Sigmoid colon (tissue), 7 donors: ENCODE data around the gene SULF2. TPM values are rescaled to one million over a fixed set of nuclear protein-coding genes. Genes with fewer than 3 reads are reported as not detected.

Experiments
- DNase-seq: peaks from one replicate; pipeline ENCODE4 v3.0.0-alpha.2; 2019
- H3K27ac ChIP-seq, 4 donors: fragments of 200-600 bp; sonication (generic); one replicate each; pipeline ENCODE4 v1.5.1; 2016 to 2019; ENCODE audit warnings: mild to moderate bottlenecking in 1 of 4
- H3K27me3 ChIP-seq, 3 donors: fragments of 200-600 bp; sonication (generic); one replicate each; pipeline ENCODE4 v1.5.1; 2019; ENCODE audit warnings: mild to moderate bottlenecking in 1 of 3
- H3K36me3 ChIP-seq, 4 donors: fragments of 200-600 bp; sonication (generic); one replicate each; pipeline ENCODE4 v1.5.1; 2016 to 2019
- H3K4me1 ChIP-seq, 4 donors: fragments of 200-600 bp; sonication (generic); one replicate each; pipeline ENCODE4 v1.5.1; 2017 to 2019
- H3K4me3 ChIP-seq, 4 donors: fragments of 200-600 bp; sonication (generic); one replicate each; pipeline ENCODE4 v1.5.1; 2017 to 2019; ENCODE audit warnings: mild to moderate bottlenecking in 2 of 4, moderate library complexity in 1 of 4
- H3K9me3 ChIP-seq, 4 donors: fragments of 200-600 bp in 3 of 4; sonication (generic) in 3 of 4; one replicate each; pipeline versions ENCODE4 v1.5.1 to v1.6.1; 2013 to 2019
- EP300 ChIP-seq, 4 donors: sonication (generic); formaldehyde crosslinking; IDR thresholded peaks; one replicate each; pipeline ENCODE4 v1.6.1; 2017; ENCODE audit warnings: antibody characterized with exemption in 4 of 4
- POLR2A ChIP-seq, 2 donors: fragments of 450-650 bp; IDR thresholded peaks; one replicate each; pipeline ENCODE4 v1.6.1; 2016; ENCODE audit warnings: antibody characterized with exemption in 2 of 2, mild to moderate bottlenecking in 2 of 2, moderate library complexity in 2 of 2
- POLR2AphosphoS5 ChIP-seq, 4 donors: sonication (generic); formaldehyde crosslinking; IDR thresholded peaks; one replicate each; pipeline ENCODE4 v1.6.1; 2017; ENCODE audit warnings: antibody characterized with exemption in 4 of 4
- WGBS, 2 donors: extraction: QIAGEN DNeasy Blood & Tissue Kit; methylation state at CpG; one replicate each; pipeline ENCODE4 v1.1.7; 2013; 5-methylcytosine and 5-hydroxymethylcytosine counted together
- intact Hi-C: fragments of 100-400 bp; cut with DNase I; formaldehyde crosslinking; loops from one replicate; pipeline ENCODE4 v1.15.1; 2023
- polyA plus RNA-seq, 3 donors: library from polyadenylated mRNA; stranded (reverse); fragments of 200-250 nt; gene quantifications; one replicate each; pipeline ENCODE4 v1.2.3, GENCODE V29; 2013
- total RNA-seq, 4 donors: library from RNA; depleted of rRNA; stranded (reverse); fragments of >200 nt; gene quantifications; one replicate each; pipeline ENCODE4 v1.1.0, GENCODE V29; 2016
- TF ChIP-seq, protein P1 (sequence below), 4 experiments: fragments of 450-650 bp in 3 of 4; fragments of 200-600 bp in 1 of 4; IDR thresholded peaks; one replicate each; pipeline ENCODE4 v1.5.1; 2016 to 2019; ENCODE audit warnings: antibody characterized with exemption in 4 of 4, mild to moderate bottlenecking in 3 of 4, moderate library complexity in 2 of 4
- donor health status: healthy with polysubstance abuse.
- donor health status: Bipolar disorder and iron deficiency.
- donor health status: healthy.

SULF2 gene
- total and polyA plus RNA-seq, 7 donors = 14.6 to 70.1 (median 28.2) TPM

GRCh38 chr20:47775039-47775438 lies 10.2 kb downstream of the SULF2 start:
- no peaks in the 10 kb centered on the region for H3K36me3 ChIP-seq
- H3K4me1 ChIP-seq = peaks cover 0 to 39% (median 28%) of the 10 kb centered on the region in 4 donors
- H3K27ac ChIP-seq = peak overlapping the region in 1 of 4 donors; percentile 71
- TF ChIP-seq POLR2AphosphoS5 (IDR thresholded peaks at IDR 0.05) = no peak
- TF ChIP-seq EP300 (IDR thresholded peaks at IDR 0.05) = no peak
- TF ChIP-seq, protein P1, sequence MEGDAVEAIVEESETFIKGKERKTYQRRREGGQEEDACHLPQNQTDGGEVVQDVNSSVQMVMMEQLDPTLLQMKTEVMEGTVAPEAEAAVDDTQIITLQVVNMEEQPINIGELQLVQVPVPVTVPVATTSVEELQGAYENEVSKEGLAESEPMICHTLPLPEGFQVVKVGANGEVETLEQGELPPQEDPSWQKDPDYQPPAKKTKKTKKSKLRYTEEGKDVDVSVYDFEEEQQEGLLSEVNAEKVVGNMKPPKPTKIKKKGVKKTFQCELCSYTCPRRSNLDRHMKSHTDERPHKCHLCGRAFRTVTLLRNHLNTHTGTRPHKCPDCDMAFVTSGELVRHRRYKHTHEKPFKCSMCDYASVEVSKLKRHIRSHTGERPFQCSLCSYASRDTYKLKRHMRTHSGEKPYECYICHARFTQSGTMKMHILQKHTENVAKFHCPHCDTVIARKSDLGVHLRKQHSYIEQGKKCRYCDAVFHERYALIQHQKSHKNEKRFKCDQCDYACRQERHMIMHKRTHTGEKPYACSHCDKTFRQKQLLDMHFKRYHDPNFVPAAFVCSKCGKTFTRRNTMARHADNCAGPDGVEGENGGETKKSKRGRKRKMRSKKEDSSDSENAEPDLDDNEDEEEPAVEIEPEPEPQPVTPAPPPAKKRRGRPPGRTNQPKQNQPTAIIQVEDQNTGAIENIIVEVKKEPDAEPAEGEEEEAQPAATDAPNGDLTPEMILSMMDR (IDR thresholded peaks at IDR 0.05) = no peak
- no peak for TF ChIP-seq POLR2A (IDR thresholded peaks at IDR 0.05)
- no peak overlapping the region for H3K4me3 ChIP-seq
- no peaks in the 10 kb centered on the region for H3K9me3 ChIP-seq
- DNase-seq = no peak
- intact Hi-C loops = no loop called here
- H3K27me3 ChIP-seq = no peaks in the 10 kb centered on the region
- WGBS, 2 donors = 95% methylated on average over 5 of the region's 5 CpGs

- no peaks in the 10 kb centered on the region for H3K36me3 ChIP-seq
- intact Hi-C loops = no loop called here
- peak in 1 of 2 donors; percentile 7 for TF ChIP-seq POLR2A (IDR thresholded peaks at IDR 0.05)
- no peak for TF ChIP-seq EP300 (IDR thresholded peaks at IDR 0.05)
- peak in 1 of 4 donors; percentile 13 for TF ChIP-seq POLR2AphosphoS5 (IDR thresholded peaks at IDR 0.05)
- peaks cover 0 to 39% (median 28%) of the 10 kb centered on the region in 4 donors for H3K4me1 ChIP-seq
- H3K9me3 ChIP-seq = no peaks in the 10 kb centered on the region
- 17 to 64% methylated on average over 14 of the region's 14 CpGs for WGBS, 2 donors
- H3K27me3 ChIP-seq = no peaks in the 10 kb centered on the region
- peak overlapping the region; percentile 42 to 71 (median 50) for H3K27ac ChIP-seq
- no peak for DNase-seq
- no peak overlapping the region for H3K4me3 ChIP-seq
Measured at GRCh38 chr20:47774131-47774777, 11.0 kb downstream of the SULF2 start.

GRCh38 chr20:47773371-47773786 lies 11.9 kb downstream of the SULF2 start:
- Histone ChIP-seq H3K27me3 (no peaks in the 10 kb centered on the region), H3K4me3 (no peak overlapping the region), H3K27ac (peak overlapping the region; percentile 42 to 71 (median 50)), H3K9me3 (no peaks in the 10 kb centered on the region), H3K4me1 (peaks cover 0 to 34% (median 22%) of the 10 kb centered on the region in 4 donors), H3K36me3 (no peaks in the 10 kb centered on the region)
- WGBS, 2 donors = 16 to 59% methylated on average over 8 of the region's 8 CpGs
- intact Hi-C loops = no loop called here
- no peak for DNase-seq
- peak in 1 of 4 donors; percentile 6 for TF ChIP-seq EP300 (IDR thresholded peaks at IDR 0.05)
- TF ChIP-seq POLR2AphosphoS5 (IDR thresholded peaks at IDR 0.05) = peak in 3 of 4 donors; percentile 42 to 58 (median 43)
- TF ChIP-seq, protein P1 (IDR thresholded peaks at IDR 0.05) = no peak
- no peak for TF ChIP-seq POLR2A (IDR thresholded peaks at IDR 0.05)

- 83 to 84% methylated on average over 12 of the region's 12 CpGs for whole genome bisulfite sequencing, 2 donors
- no peaks in the 10 kb centered on the region for H3K27me3 ChIP-seq
- H3K4me3 ChIP-seq = no peak overlapping the region
- H3K27ac ChIP-seq = no peak overlapping the region
- no peak for TF ChIP-seq EP300 (IDR thresholded peaks at IDR 0.05)
- TF ChIP-seq POLR2A (IDR thresholded peaks at IDR 0.05) = no peak
- TF ChIP-seq, protein P1 (IDR thresholded peaks at IDR 0.05) = no peak
- TF ChIP-seq POLR2AphosphoS5 (IDR thresholded peaks at IDR 0.05) = no peak
- intact Hi-C loops = no loop called here
- DNase-seq = no peak
- H3K9me3 ChIP-seq = no peaks in the 10 kb centered on the region
- peaks cover 0 to 36% (median 16%) of the 10 kb centered on the region in 4 donors for H3K4me1 ChIP-seq
- no peaks in the 10 kb centered on the region for H3K36me3 ChIP-seq
Measured at GRCh38 chr20:47770935-47771334, 14.3 kb downstream of the SULF2 start.

- intact Hi-C loops = no loop called here
- Histone ChIP-seq H3K9me3 (no peaks in the 10 kb centered on the region), H3K27ac (peak overlapping the region in 2 of 4 donors; percentile 16 to 17), H3K36me3 (no peaks in the 10 kb centered on the region), H3K4me1 (peaks cover 0 to 24% (median 4%) of the 10 kb centered on the region in 4 donors), H3K4me3 (no peak overlapping the region), H3K27me3 (no peaks in the 10 kb centered on the region)
- DNase-seq = no peak
- 38 to 65% methylated on average over 16 of the region's 16 CpGs for WGBS, 2 donors
- TF ChIP-seq POLR2AphosphoS5 (IDR thresholded peaks at IDR 0.05) = no peak
- TF ChIP-seq POLR2A (IDR thresholded peaks at IDR 0.05) = no peak
- TF ChIP-seq, protein P1 (IDR thresholded peaks at IDR 0.05) = no peak
- no peak for TF ChIP-seq EP300 (IDR thresholded peaks at IDR 0.05)
Measured at GRCh38 chr20:47768016-47768824, 17.1 kb downstream of the SULF2 start.
